Glutamatergic neuron (in vitro differentiated cells): ENCODE data around the gene MYCN. TPM values are rescaled to one million over a fixed set of nuclear protein-coding genes. Genes with fewer than 3 reads are reported as not detected.

Source experiments
- DNase-seq: peaks from one replicate; pipeline ENCODE4 v3.0.0; 2022
- H3K27ac Mint-ChIP-seq: one replicate; pipeline ENCODE4 v1.8.0; 2020; ENCODE audit warnings: mild to moderate bottlenecking, mixed read lengths, inconsistent platforms; ENCODE audit not compliant: unreplicated experiment
- H3K27me3 Mint-ChIP-seq: one replicate; pipeline ENCODE4 v1.8.0; 2020; ENCODE audit warnings: mild to moderate bottlenecking, moderate library complexity, mixed read lengths, inconsistent platforms; ENCODE audit not compliant: unreplicated experiment
- H3K36me3 Mint-ChIP-seq: one replicate; pipeline ENCODE4 v1.8.0; 2020; ENCODE audit warnings: mild to moderate bottlenecking, mixed read lengths, inconsistent platforms; ENCODE audit not compliant: unreplicated experiment
- H3K4me1 Mint-ChIP-seq: one replicate; pipeline ENCODE4 v1.8.0; 2020; ENCODE audit warnings: mild to moderate bottlenecking, low read depth, mixed read lengths, inconsistent platforms; ENCODE audit not compliant: unreplicated experiment
- H3K4me3 Mint-ChIP-seq: one replicate; pipeline ENCODE4 v1.8.0; 2020; ENCODE audit warnings: mild to moderate bottlenecking, mixed read lengths, inconsistent platforms; ENCODE audit not compliant: unreplicated experiment
- H3K9me3 Mint-ChIP-seq: one replicate; pipeline ENCODE4 v1.8.0; 2020; ENCODE audit warnings: mild to moderate bottlenecking, moderate library complexity, mixed read lengths, inconsistent platforms; ENCODE audit not compliant: unreplicated experiment
- CTCF ChIP-seq: fragments of 200-600 bp; sonication (generic); IDR thresholded peaks from one replicate; pipeline ENCODE4 v1.5.0; 2021; ENCODE audit not compliant: partially characterized antibody, unreplicated experiment
- total RNA-seq: library from RNA; stranded (reverse); fragmentation: NEBNext Ultra II Directional; extraction: Animal tissue kit (Norgen Biotek cat#: 25700); gene quantifications from one replicate; pipeline ENCODE4 v1.2.1, GENCODE V29; 2021; ENCODE audit not compliant: unreplicated experiment

MYCN gene
- total RNA-seq, 1 donor from 2014 or later, result 43.8 TPM

- peaks cover 2% of the 10 kb centered on the region for H3K4me1 Mint-ChIP-seq
- peaks cover 4% of the 10 kb centered on the region for H3K27me3 Mint-ChIP-seq
- no peaks in the 10 kb centered on the region for H3K9me3 Mint-ChIP-seq
- no peak for DNase-seq
- no peak for TF ChIP-seq CTCF
- H3K4me3 Mint-ChIP-seq, result no peak overlapping the region
- no peaks in the 10 kb centered on the region for H3K36me3 Mint-ChIP-seq
- H3K27ac Mint-ChIP-seq, result no peak overlapping the region
These were observed 23.8 kb downstream of the MYCN start for GRCh38 chr2:15963977-15964670.

- peaks cover 2% of the 10 kb centered on the region for H3K4me1 Mint-ChIP-seq
- no peaks in the 10 kb centered on the region for H3K9me3 Mint-ChIP-seq
- no peak overlapping the region for H3K4me3 Mint-ChIP-seq
- TF ChIP-seq CTCF, result no peak
- H3K27me3 Mint-ChIP-seq, result peaks cover 4% of the 10 kb centered on the region
- H3K27ac Mint-ChIP-seq, result no peak overlapping the region
- H3K36me3 Mint-ChIP-seq, result no peaks in the 10 kb centered on the region
- DNase-seq, result no peak
These were observed 24.7 kb downstream of the MYCN start for GRCh38 chr2:15964936-15965563.

- DNase-seq, result no peak
- Mint-ChIP-seq H3K36me3 (no peaks in the 10 kb centered on the region), H3K4me1 (no peaks in the 10 kb centered on the region), H3K27ac (no peak overlapping the region), H3K27me3 (peaks cover 4% of the 10 kb centered on the region), H3K9me3 (no peaks in the 10 kb centered on the region), H3K4me3 (no peak overlapping the region)
- no peak for TF ChIP-seq CTCF
These were observed 25.2 kb downstream of the MYCN start for GRCh38 chr2:15965564-15966019.

- no peaks in the 10 kb centered on the region for H3K9me3 Mint-ChIP-seq
- DNase-seq, result no peak
- no peak overlapping the region for H3K27ac Mint-ChIP-seq
- no peak for TF ChIP-seq CTCF
- no peaks in the 10 kb centered on the region for H3K36me3 Mint-ChIP-seq
- no peaks in the 10 kb centered on the region for H3K4me1 Mint-ChIP-seq
- peaks cover 4% of the 10 kb centered on the region for H3K27me3 Mint-ChIP-seq
- H3K4me3 Mint-ChIP-seq, result no peak overlapping the region
These were observed 27.3 kb downstream of the MYCN start for GRCh38 chr2:15967415-15968279.
